Thoracic aorta (tissue), 2 donors: Measurements from ENCODE around the gene SLC9A3. TPM values are rescaled to one million over a fixed set of nuclear protein-coding genes. Genes with fewer than 3 reads are reported as not detected.

Source experiments
- ATAC-seq: fragments of 150-250 bp; one replicate; pipeline ENCODE4 v1.8.0; 2017; ENCODE audit warnings: low read depth; ENCODE audit not compliant: insufficient number of reproducible peaks, low FRiP score
- DNase-seq: peaks from one replicate; pipeline ENCODE4 v3.0.0-alpha.2; 2020; ENCODE audit warnings: low spot score
- H3K27ac ChIP-seq, 2 donors: fragments of 200-600 bp; sonication (generic); 1 replicate in 1 of 2; 2 replicates in 1 of 2; pipeline ENCODE4 v1.5.1; 2016; ENCODE audit warnings: mild to moderate bottlenecking in 2 of 2, moderate library complexity in 2 of 2
- H3K27me3 ChIP-seq: fragments of 200-600 bp; sonication (generic); replicated peaks from 2 replicates; pipeline ENCODE4 v1.6.0; 2016; ENCODE audit warnings: mild to moderate bottlenecking; ENCODE audit not compliant: insufficient read depth
- H3K36me3 ChIP-seq: fragments of 200-600 bp; sonication (generic); one replicate; pipeline ENCODE4 v1.5.1; 2016
- H3K4me1 ChIP-seq, 2 donors: fragments of 200-600 bp; sonication (generic); 1 replicate in 1 of 2; 2 replicates in 1 of 2; pipeline versions ENCODE4 v1.5.1 to v1.6.0; 2016; ENCODE audit warnings: low read depth in 2 of 2, mild to moderate bottlenecking in 1 of 2; ENCODE audit not compliant: control insufficient read depth in 1 of 2
- H3K4me3 ChIP-seq: fragments of 200-600 bp; sonication (generic); 2 replicates; pipeline ENCODE4 v1.5.1; 2016; ENCODE audit warnings: mild to moderate bottlenecking
- H3K9me3 ChIP-seq: fragments of 200-600 bp; sonication (generic); 2 replicates; pipeline ENCODE4 v1.5.1; 2016
- total RNA-seq, 2 donors: library from RNA; depleted of rRNA; stranded (reverse); fragments of >200 nt; gene quantifications; one replicate each; pipeline versions ENCODE4 v1.1.0 to v1.2.3, GENCODE V29; 2016
- TF ChIP-seq, protein P1 (sequence below): fragments of 200-600 bp; sonication (generic); IDR thresholded peaks from one replicate; pipeline ENCODE4 v1.5.1; 2019; ENCODE audit warnings: antibody characterized with exemption

Gene SLC9A3
- total RNA-seq, 2 donors from 2014 or later = 1.6 to 1.8 TPM

DNA sequence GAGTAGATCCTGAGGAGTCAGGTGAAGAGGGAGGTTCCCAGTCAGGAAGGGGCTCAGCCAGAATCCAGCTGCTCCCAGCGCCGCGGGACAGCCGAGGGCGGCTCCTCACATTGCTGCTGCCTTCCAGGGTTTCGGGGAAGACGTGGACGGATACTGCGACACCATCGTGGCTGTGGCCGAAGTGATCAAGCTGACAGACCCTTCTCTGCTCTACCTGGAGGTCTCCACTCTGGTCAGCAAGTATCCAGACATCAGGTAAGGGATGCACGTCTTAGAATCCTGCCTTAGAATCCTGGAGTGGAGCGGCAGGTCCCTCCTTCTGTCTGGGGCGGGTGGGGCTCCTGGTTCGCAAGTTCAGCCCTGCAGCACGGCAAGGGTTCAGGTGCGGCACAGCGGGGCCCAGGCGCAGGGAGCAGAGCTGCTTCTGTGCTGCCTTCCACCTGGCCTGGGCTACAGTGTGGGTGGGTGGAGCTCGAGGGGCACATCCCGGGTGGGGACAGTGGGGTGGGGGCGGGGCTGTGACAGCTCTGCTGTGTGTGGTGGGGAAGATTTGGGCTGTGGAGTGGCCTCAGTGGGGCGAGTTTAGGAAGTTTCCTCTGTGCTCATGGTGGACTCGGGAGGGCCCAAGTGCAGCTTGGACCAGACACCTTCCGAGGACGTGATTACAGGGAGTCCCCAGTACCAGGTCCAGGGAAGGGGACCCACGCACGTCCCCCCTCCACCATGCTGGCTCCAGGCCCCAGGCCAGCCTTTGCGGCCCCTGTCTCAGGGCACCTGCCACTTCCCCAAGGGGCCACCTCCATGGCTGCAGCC, 58.5 kb downstream of the SLC9A3 start:
- Histone ChIP-seq H3K27ac (no peak overlapping the region), H3K9me3 (no peaks in the 10 kb centered on the region), H3K4me3 (no peak overlapping the region), H3K27me3 (no peaks in the 10 kb centered on the region), H3K4me1 (peaks cover 0 to 2% of the 10 kb centered on the region in 2 donors), H3K36me3 (peaks cover 26% of the 10 kb centered on the region)
- DNase-seq = no peak
- ATAC-seq = no peak
- TF ChIP-seq, protein P1, sequence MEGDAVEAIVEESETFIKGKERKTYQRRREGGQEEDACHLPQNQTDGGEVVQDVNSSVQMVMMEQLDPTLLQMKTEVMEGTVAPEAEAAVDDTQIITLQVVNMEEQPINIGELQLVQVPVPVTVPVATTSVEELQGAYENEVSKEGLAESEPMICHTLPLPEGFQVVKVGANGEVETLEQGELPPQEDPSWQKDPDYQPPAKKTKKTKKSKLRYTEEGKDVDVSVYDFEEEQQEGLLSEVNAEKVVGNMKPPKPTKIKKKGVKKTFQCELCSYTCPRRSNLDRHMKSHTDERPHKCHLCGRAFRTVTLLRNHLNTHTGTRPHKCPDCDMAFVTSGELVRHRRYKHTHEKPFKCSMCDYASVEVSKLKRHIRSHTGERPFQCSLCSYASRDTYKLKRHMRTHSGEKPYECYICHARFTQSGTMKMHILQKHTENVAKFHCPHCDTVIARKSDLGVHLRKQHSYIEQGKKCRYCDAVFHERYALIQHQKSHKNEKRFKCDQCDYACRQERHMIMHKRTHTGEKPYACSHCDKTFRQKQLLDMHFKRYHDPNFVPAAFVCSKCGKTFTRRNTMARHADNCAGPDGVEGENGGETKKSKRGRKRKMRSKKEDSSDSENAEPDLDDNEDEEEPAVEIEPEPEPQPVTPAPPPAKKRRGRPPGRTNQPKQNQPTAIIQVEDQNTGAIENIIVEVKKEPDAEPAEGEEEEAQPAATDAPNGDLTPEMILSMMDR = no peak

DNA sequence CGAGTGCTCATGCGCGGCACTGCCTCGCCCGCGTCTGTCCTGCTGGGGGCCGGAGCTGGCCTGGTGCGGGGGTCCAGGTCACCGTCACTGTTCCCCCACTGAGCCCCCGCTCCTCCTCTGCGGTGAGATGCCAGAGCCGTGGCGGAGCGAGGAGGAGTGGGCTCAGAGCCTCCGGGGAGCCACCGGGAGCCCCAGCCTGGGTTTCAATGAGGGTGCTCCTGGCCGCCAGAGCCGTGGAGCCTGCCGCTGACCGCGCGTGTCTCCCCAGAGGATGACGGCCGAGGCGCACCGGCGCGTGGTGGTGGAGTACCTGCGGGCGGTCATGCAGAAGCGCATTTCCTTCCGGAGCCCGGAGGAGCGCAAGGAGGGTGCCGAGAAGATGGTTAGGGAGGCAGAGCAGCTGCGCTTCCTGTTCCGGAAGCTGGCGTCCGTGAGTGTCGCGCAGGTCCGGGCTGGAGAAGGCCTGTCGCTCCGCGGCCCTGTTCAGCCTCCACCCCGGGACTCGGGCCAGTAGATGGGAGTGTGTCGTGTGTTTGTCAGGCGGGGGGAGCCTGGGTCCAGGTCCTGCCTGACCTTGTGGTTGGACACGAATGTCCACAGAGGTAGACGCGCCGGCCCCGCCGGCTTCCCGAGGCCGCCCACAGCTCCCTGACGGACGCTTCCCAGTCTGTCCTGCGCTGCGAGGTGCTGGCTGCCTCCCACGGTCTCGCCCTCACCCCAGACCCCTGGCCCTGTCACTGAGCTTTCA, 59.2 kb downstream of the SLC9A3 start:
- TF ChIP-seq, protein P1 = no peak
- Histone ChIP-seq H3K4me3 (no peak overlapping the region), H3K9me3 (no peaks in the 10 kb centered on the region), H3K36me3 (peaks cover 27% of the 10 kb centered on the region), H3K27ac (no peak overlapping the region), H3K4me1 (no peaks in the 10 kb centered on the region), H3K27me3 (no peaks in the 10 kb centered on the region)
- ATAC-seq (no peak), DNase-seq (no peak)

DNA sequence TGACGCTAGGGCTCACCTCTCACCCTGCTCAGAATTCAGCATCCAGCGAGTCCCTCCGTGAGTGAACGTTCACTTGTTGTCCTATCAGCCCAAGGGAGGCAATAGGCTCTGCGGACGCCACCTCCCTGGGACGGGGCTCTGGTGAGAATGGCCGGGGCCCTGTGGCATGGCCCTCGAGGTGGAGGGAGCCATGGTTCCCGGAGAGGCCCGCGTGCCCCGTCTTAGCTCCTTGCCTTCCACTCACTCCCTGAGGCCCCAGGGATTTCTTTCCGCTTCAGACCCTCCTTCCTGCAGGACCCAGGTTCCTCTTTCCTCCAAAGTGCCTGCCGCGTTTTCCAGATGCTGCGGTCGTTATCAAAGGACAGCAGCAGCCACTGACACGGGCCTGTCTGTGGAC, 59.8 kb downstream of the SLC9A3 start:
- peaks cover 32% of the 10 kb centered on the region for H3K36me3 ChIP-seq

DNA sequence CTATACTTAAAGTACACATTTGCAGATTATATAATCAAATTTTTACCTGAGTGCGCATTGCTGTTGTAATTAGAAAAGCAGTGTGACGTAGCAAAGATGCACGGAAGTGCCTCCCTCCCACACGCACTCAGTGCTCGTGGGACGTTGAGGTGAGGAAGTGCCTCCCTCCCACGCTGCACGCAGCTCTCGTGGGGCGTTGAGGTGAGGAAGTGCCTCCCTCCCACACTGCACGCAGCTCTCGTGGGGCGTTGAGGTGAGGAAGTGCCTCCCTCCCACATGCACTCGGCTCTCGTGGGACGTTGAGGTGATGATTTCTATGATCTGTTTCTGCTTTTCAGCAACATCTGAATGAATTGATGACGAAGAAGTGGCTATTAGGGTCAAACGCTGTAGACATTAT, 60.3 kb downstream of the SLC9A3 start:
- H3K36me3 ChIP-seq = peaks cover 36% of the 10 kb centered on the region
- ATAC-seq (no peak), DNase-seq (no peak)
- no peaks in the 10 kb centered on the region for H3K27me3 ChIP-seq
- H3K9me3 ChIP-seq = no peaks in the 10 kb centered on the region
- H3K4me3 ChIP-seq = no peak overlapping the region
- TF ChIP-seq, protein P1 = no peak
- H3K27ac ChIP-seq = no peak overlapping the region
- no peaks in the 10 kb centered on the region for H3K4me1 ChIP-seq

More for the DNA sequence above, 59.8 kb downstream of the SLC9A3 start:
- TF ChIP-seq, protein P1 = no peak
- H3K4me1 ChIP-seq = no peaks in the 10 kb centered on the region
- no peak for DNase-seq
- ATAC-seq = no peak
- no peak overlapping the region for H3K4me3 ChIP-seq
- H3K9me3 ChIP-seq = no peaks in the 10 kb centered on the region
- no peak overlapping the region for H3K27ac ChIP-seq
- H3K27me3 ChIP-seq = no peaks in the 10 kb centered on the region

DNA sequence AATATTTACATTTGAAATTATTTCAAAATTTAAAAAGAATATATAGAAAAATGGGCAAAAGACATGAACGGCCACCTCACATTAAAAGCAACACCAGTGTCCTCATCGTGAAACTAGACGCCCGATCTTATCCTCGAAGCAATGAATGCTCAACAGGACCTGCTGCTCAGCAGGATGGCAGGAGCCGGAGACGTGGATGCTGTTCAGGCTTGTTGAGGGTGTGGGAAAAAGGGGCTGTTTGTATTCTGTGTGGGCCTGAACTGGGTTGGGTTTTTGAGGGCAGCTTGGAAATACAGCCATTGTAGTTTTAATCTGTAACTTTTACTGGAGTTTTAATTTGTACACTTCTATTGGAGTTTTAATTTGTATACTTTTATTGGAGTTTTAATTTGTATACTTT, 60.9 kb downstream of the SLC9A3 start:
- ATAC-seq (no peak), DNase-seq (no peak)
- Histone ChIP-seq H3K9me3 (no peaks in the 10 kb centered on the region), H3K27me3 (no peaks in the 10 kb centered on the region), H3K4me1 (no peaks in the 10 kb centered on the region), H3K36me3 (peaks cover 36% of the 10 kb centered on the region), H3K4me3 (no peak overlapping the region), H3K27ac (no peak overlapping the region)
- TF ChIP-seq, protein P1 = no peak
